SH-SY5Y (cell line): ENCODE results near the gene ADNP2.

Experiments used
- GATA2 ChIP-seq: IDR thresholded peaks from 2 replicates; pipeline ENCODE4 v1.6.1; 2011; ENCODE audit warnings: mild to moderate bottlenecking, low read depth, low read length
- GATA3 ChIP-seq: IDR thresholded peaks from 2 replicates; pipeline ENCODE4 v1.6.1; 2011; ENCODE audit warnings: low read depth, mild to moderate bottlenecking, low read length, moderate library complexity

- TF ChIP-seq GATA2 (no peak), GATA3 (no peak)
Measured at GRCh38 chr18:80059945-80060344, 49.1 kb upstream of the ADNP2 start.
